Neural progenitor cell (in vitro differentiated cells): Measurements from ENCODE around the gene FUNDC2. TPM values are rescaled to one million over a fixed set of nuclear protein-coding genes. Genes with fewer than 3 reads are reported as not detected.

Experiments used
- DNase-seq: peaks from one replicate; pipeline ENCODE4 v3.0.0-alpha.2; 2016; ENCODE audit warnings: low spot score
- H2AFZ ChIP-seq: fragments of 200-600 bp; sonication (generic); replicated peaks from 2 replicates; pipeline ENCODE4 v1.6.1; 2016; ENCODE audit warnings: antibody characterized with exemption
- H3F3A ChIP-seq: fragments of 200-600 bp; sonication (generic); 2 replicates; pipeline ENCODE4 v1.6.1; 2016; ENCODE audit warnings: antibody characterized with exemption, low read depth
- H3K27ac ChIP-seq: fragments of 200-600 bp; sonication (generic); 2 replicates; pipeline ENCODE4 v1.5.1; 2016; ENCODE audit warnings: mild to moderate bottlenecking
- H3K27me3 ChIP-seq: fragments of 200-600 bp; sonication (generic); 2 replicates; pipeline ENCODE4 v1.6.1; 2016; ENCODE audit warnings: mild to moderate bottlenecking, moderate library complexity
- H3K36me3 ChIP-seq: fragments of 200-600 bp; sonication (generic); 2 replicates; pipeline ENCODE4 v1.5.1; 2016
- H3K4me1 ChIP-seq: fragments of 200-600 bp; sonication (generic); 2 replicates; pipeline ENCODE4 v1.6.1; 2016; ENCODE audit warnings: mixed run types
- H3K4me2 ChIP-seq: fragments of 200-600 bp; sonication (generic); 2 replicates; pipeline ENCODE4 v1.6.1; 2016
- H3K4me3 ChIP-seq: fragments of 200-600 bp; sonication (generic); 2 replicates; pipeline ENCODE4 v1.5.1; 2016
- H3K79me2 ChIP-seq: fragments of 200-600 bp; sonication (generic); 2 replicates; pipeline ENCODE4 v1.6.1; 2016; ENCODE audit warnings: low read depth
- H3K9ac ChIP-seq: fragments of 200-600 bp; sonication (generic); 2 replicates; pipeline ENCODE4 v1.6.1; 2016
- H3K9me3 ChIP-seq: fragments of 200-600 bp; sonication (generic); 2 replicates; pipeline ENCODE4 v1.5.1; 2016; ENCODE audit warnings: low read depth
- H4K20me1 ChIP-seq: fragments of 200-600 bp; sonication (generic); 2 replicates; pipeline ENCODE4 v1.6.1; 2016; ENCODE audit warnings: low read depth
- H3K27ac Mint-ChIP-seq: 3 replicates; pipeline ENCODE4 v1.8.0; 2021; ENCODE audit warnings: mixed read lengths
- H3K27me3 Mint-ChIP-seq: 2 replicates; pipeline ENCODE4 v1.8.0; 2022; ENCODE audit warnings: low read depth, mild to moderate bottlenecking, inconsistent platforms, moderate library complexity, mixed read lengths; ENCODE audit not compliant: insufficient read depth
- H3K36me3 Mint-ChIP-seq: 3 replicates; pipeline ENCODE4 v1.8.0; 2021; ENCODE audit warnings: mixed read lengths
- H3K4me1 Mint-ChIP-seq: 3 replicates; pipeline ENCODE4 v1.8.0; 2021; ENCODE audit warnings: mixed read lengths
- H3K4me3 Mint-ChIP-seq: 3 replicates; pipeline ENCODE4 v1.8.0; 2021; ENCODE audit warnings: mild to moderate bottlenecking, moderate library complexity, mixed read lengths
- H3K9me3 Mint-ChIP-seq: 3 replicates; pipeline ENCODE4 v1.8.0; 2020; ENCODE audit warnings: mixed read lengths
- CTCF ChIP-seq: fragments of 200-600 bp; sonication (generic); IDR thresholded peaks from 2 replicates; pipeline ENCODE4 v1.5.1; 2017; ENCODE audit warnings: antibody characterized with exemption, mild to moderate bottlenecking
- EZH2 ChIP-seq: fragments of 200-600 bp; sonication (generic); IDR thresholded peaks from 2 replicates; pipeline ENCODE4 v1.6.1; 2017; ENCODE audit warnings: antibody characterized with exemption, mild to moderate bottlenecking, moderate library complexity
- EZH2phosphoT487 ChIP-seq: fragments of 200-600 bp; sonication (generic); IDR thresholded peaks from 2 replicates; pipeline ENCODE4 v1.6.1; 2017; ENCODE audit warnings: antibody characterized with exemption
- total RNA-seq: library from RNA; depleted of rRNA; stranded (reverse); fragments of >200 nt; gene quantifications from 2 replicates; pipeline ENCODE4 v1.2.3, GENCODE V29; 2015; ENCODE audit warnings: low replicate concordance

The FUNDC2 gene
- total RNA-seq, 1 donor from 2014 or later, result 70.9 TPM

GRCh38 chrX:154991476-154991875 lies 35.2 kb upstream of the FUNDC2 start:
- H3K27me3 Mint-ChIP-seq, result peaks cover 3% of the 10 kb centered on the region
- H3K9me3 Mint-ChIP-seq, result no peaks in the 10 kb centered on the region
- H3K79me2 ChIP-seq, result no peaks in the 10 kb centered on the region

GRCh38 chrX:154998204-154998880 lies 28.3 kb upstream of the FUNDC2 start:
- TF ChIP-seq CTCF (no peak), EZH2 (no peak), EZH2phosphoT487 (no peak)
- no peak for DNase-seq
- Histone ChIP-seq H3K4me3 (no peak overlapping the region), H4K20me1 (no peaks in the 10 kb centered on the region), H3K9me3 (no peaks in the 10 kb centered on the region), H3K9ac (no peak overlapping the region), H3K79me2 (no peaks in the 10 kb centered on the region), H3K4me2 (no peak overlapping the region), H3K4me1 (no peaks in the 10 kb centered on the region), H2AFZ (no peak overlapping the region), H3F3A (no peaks in the 10 kb centered on the region), H3K36me3 (no peaks in the 10 kb centered on the region), H3K27ac (no peak overlapping the region), H3K27me3 (no peaks in the 10 kb centered on the region)
- H3K27me3 Mint-ChIP-seq, result peaks cover 3% of the 10 kb centered on the region
- no peaks in the 10 kb centered on the region for H3K36me3 Mint-ChIP-seq
- no peak overlapping the region for H3K4me3 Mint-ChIP-seq
- peaks cover 3% of the 10 kb centered on the region for H3K9me3 Mint-ChIP-seq
- H3K27ac Mint-ChIP-seq, result no peak overlapping the region
- H3K4me1 Mint-ChIP-seq, result no peaks in the 10 kb centered on the region

More at GRCh38 chrX:154991476-154991875, 35.2 kb upstream of the FUNDC2 start:
- H3K27ac Mint-ChIP-seq, result no peak overlapping the region
- no peaks in the 10 kb centered on the region for H3K36me3 Mint-ChIP-seq
- no peak overlapping the region for H3K9ac ChIP-seq
- no peak overlapping the region for H3K27ac ChIP-seq
- no peak overlapping the region for H3K4me3 ChIP-seq
- no peak for TF ChIP-seq EZH2
- TF ChIP-seq CTCF, result no peak
- H3K4me3 Mint-ChIP-seq, result no peak overlapping the region
- no peak for DNase-seq
- no peak overlapping the region for H2AFZ ChIP-seq
- no peaks in the 10 kb centered on the region for H3F3A ChIP-seq
- no peaks in the 10 kb centered on the region for H4K20me1 ChIP-seq
- H3K9me3 ChIP-seq, result no peaks in the 10 kb centered on the region
- H3K4me1 ChIP-seq, result no peaks in the 10 kb centered on the region
- H3K36me3 ChIP-seq, result no peaks in the 10 kb centered on the region
- no peaks in the 10 kb centered on the region for H3K4me1 Mint-ChIP-seq
- no peaks in the 10 kb centered on the region for H3K27me3 ChIP-seq
- no peak overlapping the region for H3K4me2 ChIP-seq

GRCh38 chrX:155000841-155001240 lies 25.8 kb upstream of the FUNDC2 start:
- no peak overlapping the region for H3K27ac Mint-ChIP-seq
- Histone ChIP-seq H3F3A (no peaks in the 10 kb centered on the region), H4K20me1 (no peaks in the 10 kb centered on the region), H3K4me3 (no peak overlapping the region), H3K79me2 (no peaks in the 10 kb centered on the region), H3K4me2 (no peak overlapping the region), H2AFZ (no peak overlapping the region), H3K9me3 (no peaks in the 10 kb centered on the region), H3K9ac (no peak overlapping the region), H3K4me1 (no peaks in the 10 kb centered on the region), H3K36me3 (no peaks in the 10 kb centered on the region), H3K27ac (no peak overlapping the region), H3K27me3 (no peaks in the 10 kb centered on the region)
- DNase-seq, result no peak
- H3K36me3 Mint-ChIP-seq, result no peaks in the 10 kb centered on the region
- H3K9me3 Mint-ChIP-seq, result peaks cover 5% of the 10 kb centered on the region
- H3K4me3 Mint-ChIP-seq, result no peak overlapping the region
- TF ChIP-seq CTCF (no peak), EZH2phosphoT487 (no peak), EZH2 (no peak)
- no peaks in the 10 kb centered on the region for H3K4me1 Mint-ChIP-seq
- no peaks in the 10 kb centered on the region for H3K27me3 Mint-ChIP-seq
